ENCODE results near the gene LAMA1. TPM values are rescaled to one million over a fixed set of nuclear protein-coding genes. Genes with fewer than 3 reads are reported as not detected.

Gene LAMA1
- total RNA-seq, 1 donor from 2014 or later, result 91.4 TPM

GRCh38 chr18:7089369-7089768 is 28.2 kb downstream of the LAMA1 start:
- Mint-ChIP-seq H3K9me3 (no peaks in the 10 kb centered on the region), H3K4me1 (peaks cover 39% of the 10 kb centered on the region), H3K27me3 (ENCODE audit: low read depth) (no peaks in the 10 kb centered on the region), H3K27ac (no peak overlapping the region), H3K36me3 (no peaks in the 10 kb centered on the region), H3K4me3 (no peak overlapping the region)
- DNase-seq (ENCODE audit: low spot score in 2 of 2, unreplicated experiment in 2 of 2), result no peak
- TF ChIP-seq CTCF (IDR thresholded peaks at IDR 0.05; ENCODE audit: unreplicated experiment), result no peak

DNA sequence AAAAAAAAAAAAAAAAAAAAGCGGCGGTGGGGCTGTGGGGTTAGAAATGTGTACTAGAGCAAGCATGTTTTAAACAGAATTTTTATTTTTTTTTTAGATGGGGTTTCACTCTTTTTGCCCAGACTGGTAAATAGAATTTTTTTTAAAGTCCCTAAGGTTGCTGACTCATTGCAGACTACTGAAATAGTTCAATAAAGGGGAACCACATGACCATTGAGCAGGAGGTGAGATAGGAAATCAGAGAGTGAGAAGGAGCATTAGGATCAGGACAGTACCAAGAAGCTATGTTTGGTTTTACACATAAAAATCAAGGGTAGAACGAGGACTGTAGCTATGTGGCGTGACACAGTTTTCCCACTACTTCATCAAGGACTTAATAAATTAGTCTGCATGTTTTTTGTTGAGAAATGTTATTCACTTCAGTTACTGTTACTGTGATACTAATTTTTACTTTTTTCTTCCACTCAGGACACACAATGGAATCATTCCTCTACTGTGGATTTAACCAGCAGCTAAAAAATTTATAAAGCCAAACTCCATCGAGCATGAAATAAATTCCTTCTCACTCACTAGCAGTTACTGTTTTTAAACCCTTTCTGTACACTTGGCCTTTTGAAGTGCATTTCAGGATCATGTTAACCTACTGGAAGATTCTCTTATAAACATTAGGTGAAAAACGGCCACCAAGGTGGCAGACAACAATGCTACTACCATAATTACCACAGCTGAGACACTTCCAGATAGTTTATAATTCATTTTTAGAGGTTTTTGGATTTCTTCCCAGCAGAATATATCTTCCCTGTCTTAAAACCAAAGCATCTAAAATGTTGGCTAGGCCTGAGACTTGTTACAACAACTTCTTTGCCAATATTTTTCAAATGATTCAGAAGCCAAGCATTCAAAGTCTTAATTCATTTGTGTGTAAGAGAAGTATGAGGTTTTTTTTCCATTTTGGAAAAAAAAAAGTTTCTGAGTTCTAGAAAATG is 33.2 kb downstream of the LAMA1 start:
- Mint-ChIP-seq H3K27me3 (ENCODE audit: low read depth) (no peaks in the 10 kb centered on the region), H3K4me3 (no peak overlapping the region), H3K9me3 (no peaks in the 10 kb centered on the region), H3K4me1 (peaks cover 35% of the 10 kb centered on the region), H3K27ac (peak overlapping the region; percentile 91), H3K36me3 (peaks cover 16% of the 10 kb centered on the region)
- no peak for TF ChIP-seq CTCF (IDR thresholded peaks at IDR 0.05; ENCODE audit: unreplicated experiment)
- DNase-seq (ENCODE audit: low spot score in 2 of 2, unreplicated experiment in 2 of 2), result no peak

GRCh38 chr18:7082671-7083070 is 34.9 kb downstream of the LAMA1 start:
- H3K27me3 Mint-ChIP-seq (ENCODE audit: low read depth), result no peaks in the 10 kb centered on the region
- H3K4me1 Mint-ChIP-seq, result peaks cover 31% of the 10 kb centered on the region
- DNase-seq (ENCODE audit: low spot score in 2 of 2, unreplicated experiment in 2 of 2), result no peak
- peak overlapping the region; percentile 8 for H3K27ac Mint-ChIP-seq
- H3K9me3 Mint-ChIP-seq, result no peaks in the 10 kb centered on the region
- H3K4me3 Mint-ChIP-seq, result no peak overlapping the region
- peaks cover 25% of the 10 kb centered on the region for H3K36me3 Mint-ChIP-seq
- TF ChIP-seq CTCF (IDR thresholded peaks at IDR 0.05; ENCODE audit: unreplicated experiment), result no peak

DNA sequence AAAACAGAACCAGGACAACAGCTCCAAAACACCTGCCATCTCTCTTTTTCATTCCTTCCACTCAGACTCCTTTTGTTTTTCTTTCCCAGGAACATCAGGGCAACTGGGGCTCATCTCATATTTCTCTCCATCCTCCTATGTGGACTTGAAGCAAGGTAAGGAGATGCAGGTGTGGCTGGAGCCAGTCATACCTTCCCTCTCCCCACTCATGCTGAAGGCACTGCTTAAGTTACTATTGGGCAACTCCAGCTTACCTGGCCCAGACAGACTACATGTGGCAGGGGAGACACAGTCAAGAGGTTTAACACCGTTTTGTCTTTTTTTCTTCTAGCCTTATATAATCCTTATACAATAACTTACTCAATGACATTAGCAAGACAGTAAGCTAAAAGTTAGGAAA is 38.4 kb downstream of the LAMA1 start:
- Mint-ChIP-seq H3K36me3 (peaks cover 32% of the 10 kb centered on the region), H3K27me3 (ENCODE audit: low read depth) (no peaks in the 10 kb centered on the region), H3K4me1 (peaks cover 15% of the 10 kb centered on the region), H3K4me3 (no peak overlapping the region), H3K9me3 (no peaks in the 10 kb centered on the region), H3K27ac (no peak overlapping the region)
- DNase-seq (ENCODE audit: low spot score in 2 of 2, unreplicated experiment in 2 of 2), result no peak
- no peak for TF ChIP-seq CTCF (IDR thresholded peaks at IDR 0.05; ENCODE audit: unreplicated experiment)

- peaks cover 34% of the 10 kb centered on the region for H3K4me1 Mint-ChIP-seq
- peaks cover 9% of the 10 kb centered on the region for H3K36me3 Mint-ChIP-seq
- no peak overlapping the region for H3K4me3 Mint-ChIP-seq
- no peak for TF ChIP-seq CTCF (IDR thresholded peaks at IDR 0.05; ENCODE audit: unreplicated experiment)
- DNase-seq (ENCODE audit: low spot score in 2 of 2, unreplicated experiment in 2 of 2), result no peak
- H3K27me3 Mint-ChIP-seq (ENCODE audit: low read depth), result no peaks in the 10 kb centered on the region
- H3K9me3 Mint-ChIP-seq, result no peaks in the 10 kb centered on the region
- H3K27ac Mint-ChIP-seq, result no peak overlapping the region
These were observed 45.0 kb downstream of the LAMA1 start for GRCh38 chr18:7072593-7072992.
